HG02840 (cell line): ENCODE results near the gene NOBOX.
"Not testable (repeated sequence)": the region's sequence is repeated elsewhere in the genome, so short reads cannot be mapped to it uniquely, and the experiment has no call there.

Source experiments
- ATAC-seq: cut with Tn5 transposase; IDR thresholded peaks from one replicate; pipeline ENCODE4 v1.9.1; 2021; ENCODE audit warnings: mild to moderate bottlenecking, moderate library complexity, moderate number of reproducible peaks; ENCODE audit not compliant: unreplicated experiment, low FRiP score

NOBOX gene

DNA sequence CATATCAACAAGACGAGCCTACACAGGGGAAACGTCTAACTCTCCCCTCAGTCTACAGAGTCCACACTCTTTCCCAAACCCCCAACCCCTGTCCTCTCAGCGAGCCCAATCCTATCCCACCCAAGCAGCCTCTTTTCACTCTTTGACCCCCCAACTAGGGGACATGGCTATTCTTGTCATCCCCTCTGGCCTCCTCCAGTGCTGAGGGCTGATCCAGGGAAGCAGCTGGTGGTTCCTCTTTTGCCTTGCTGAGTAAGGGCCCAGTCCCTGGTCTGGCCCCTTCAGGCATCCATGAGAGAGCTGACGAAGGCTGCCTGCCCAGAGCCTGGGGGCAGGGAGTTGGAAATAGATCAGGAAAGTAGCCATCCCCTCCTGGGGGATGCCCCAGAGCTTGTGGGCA is 6.4 kb downstream of the NOBOX start:
- no peak for ATAC-seq

DNA sequence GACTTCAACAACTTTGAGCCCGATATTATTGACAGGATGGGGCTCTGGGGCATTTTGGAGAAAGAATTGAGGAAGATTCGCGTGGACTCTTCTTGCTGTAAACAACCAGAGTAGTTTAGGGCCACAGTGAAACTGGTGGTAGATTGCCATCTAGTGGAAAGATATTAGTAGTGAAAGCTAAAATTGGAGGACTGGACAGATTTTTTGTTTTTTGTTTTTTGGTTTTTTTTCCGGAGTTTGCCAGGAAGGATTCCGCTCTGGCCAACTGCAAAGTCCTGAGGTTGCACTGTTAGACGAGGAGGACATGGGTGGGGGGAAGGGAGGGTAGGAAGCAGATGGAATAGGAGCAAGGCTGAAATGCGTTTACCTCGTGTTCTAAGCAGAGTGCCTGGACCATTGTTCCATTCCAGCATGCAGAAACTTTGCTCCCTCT is 11.7 kb downstream of the NOBOX start:
- ATAC-seq, result peak; percentile 75

DNA sequence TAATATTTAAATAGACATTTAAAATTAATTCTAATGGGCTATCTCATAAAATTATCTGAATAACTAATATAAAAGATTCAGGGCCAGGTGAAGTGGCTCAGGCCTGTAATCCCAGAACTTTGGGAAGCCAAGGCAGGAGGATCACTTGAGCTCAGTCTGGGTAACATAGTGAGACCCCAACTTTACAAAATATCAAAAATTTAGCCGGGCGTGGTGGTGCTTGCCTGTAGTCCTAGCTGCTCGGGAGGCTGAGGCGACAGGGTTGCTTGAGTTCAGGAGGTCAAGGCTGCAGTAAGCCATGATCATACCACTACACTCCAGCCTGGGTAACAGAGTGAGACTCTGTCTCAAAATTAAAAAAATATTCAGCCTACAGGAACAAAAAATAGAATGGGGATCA is 12.5 kb downstream of the NOBOX start:
- no peak for ATAC-seq

- no peak for ATAC-seq
Measured at GRCh38 chr7:144390481-144390880, 13.0 kb downstream of the NOBOX start.

- ATAC-seq, result no peak
Measured at GRCh38 chr7:144388950-144389349, 14.5 kb downstream of the NOBOX start.

GRCh38 chr7:144386741-144387140 is 16.8 kb downstream of the NOBOX start:
- ATAC-seq, result no peak

GRCh38 chr7:144384555-144385245 is 18.8 kb downstream of the NOBOX start:
- no peak for ATAC-seq

DNA sequence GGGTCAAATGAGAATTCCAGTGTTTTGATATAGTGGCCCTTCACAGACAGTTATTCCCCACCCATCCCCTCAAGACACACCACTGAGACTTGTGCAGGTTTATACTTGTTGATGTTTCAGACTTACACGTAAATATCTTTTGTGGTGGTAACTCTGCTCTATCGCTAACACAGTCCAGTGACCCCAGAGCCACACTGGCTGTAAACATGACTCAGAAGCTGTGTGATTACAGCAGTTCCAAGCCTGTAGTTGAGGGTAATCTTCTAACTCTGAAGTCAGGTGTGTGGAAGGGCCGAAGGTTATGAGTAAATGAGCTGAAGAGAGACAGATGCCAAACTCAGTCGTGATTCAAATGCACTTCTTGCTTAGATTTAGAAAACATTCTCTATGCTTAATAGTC is 19.4 kb downstream of the NOBOX start:
- no peak for ATAC-seq

DNA sequence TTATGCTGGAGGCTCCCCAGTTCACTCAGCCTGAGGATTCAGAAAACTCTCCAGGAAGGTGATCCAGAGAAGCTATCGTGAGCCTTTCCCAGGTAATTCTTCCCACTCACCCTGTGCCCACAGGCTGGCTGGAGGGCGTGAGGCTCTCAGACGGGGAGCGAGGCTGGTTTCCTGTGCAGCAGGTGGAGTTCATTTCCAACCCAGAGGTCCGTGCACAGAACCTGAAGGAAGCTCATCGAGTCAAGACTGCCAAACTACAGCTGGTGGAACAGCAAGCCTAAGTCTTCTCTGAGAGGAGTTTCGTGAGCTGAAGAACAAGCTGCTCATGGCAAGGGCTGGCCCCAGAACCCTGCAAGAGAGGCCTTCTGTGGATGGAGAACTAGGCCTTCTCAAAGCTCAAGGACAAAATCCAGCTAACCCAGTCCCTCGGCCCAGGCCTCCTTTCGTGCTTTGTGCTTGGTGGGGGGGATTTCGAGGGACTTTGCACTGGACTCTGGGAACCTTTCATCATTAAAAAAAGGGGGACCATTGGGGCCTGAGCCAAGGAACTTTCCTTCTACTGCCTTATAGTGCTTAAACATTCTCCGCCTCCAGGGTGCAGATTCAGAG is 23.6 kb downstream of the NOBOX start:
- ATAC-seq, result no peak

DNA sequence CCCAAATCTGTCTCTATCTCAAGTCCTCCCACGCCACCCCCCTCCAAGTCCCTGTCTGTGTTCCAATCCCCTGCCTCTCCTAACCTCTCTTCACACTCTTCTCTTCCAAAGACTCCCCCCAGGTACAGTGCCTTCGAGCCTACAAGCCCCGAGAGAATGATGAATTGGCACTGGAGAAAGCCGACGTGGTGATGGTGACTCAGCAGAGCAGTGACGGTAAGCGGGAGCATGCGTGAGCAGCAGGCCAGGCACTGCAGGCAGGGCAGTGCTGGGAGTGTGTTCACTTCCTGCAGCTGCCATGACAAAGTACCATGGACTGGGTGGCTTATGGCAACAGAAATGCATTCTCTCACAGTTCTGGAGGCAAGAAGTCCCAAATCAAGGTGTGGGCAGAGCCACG is 24.8 kb downstream of the NOBOX start:
- no peak for ATAC-seq

GRCh38 chr7:144369221-144369620 is 34.3 kb downstream of the NOBOX start:
- ATAC-seq, result not testable (repeated sequence)

GRCh38 chr7:144367250-144367649 is 36.2 kb downstream of the NOBOX start:
- not testable (repeated sequence) for ATAC-seq

GRCh38 chr7:144365523-144365922 is 38.0 kb downstream of the NOBOX start:
- ATAC-seq, result not testable (repeated sequence)

DNA sequence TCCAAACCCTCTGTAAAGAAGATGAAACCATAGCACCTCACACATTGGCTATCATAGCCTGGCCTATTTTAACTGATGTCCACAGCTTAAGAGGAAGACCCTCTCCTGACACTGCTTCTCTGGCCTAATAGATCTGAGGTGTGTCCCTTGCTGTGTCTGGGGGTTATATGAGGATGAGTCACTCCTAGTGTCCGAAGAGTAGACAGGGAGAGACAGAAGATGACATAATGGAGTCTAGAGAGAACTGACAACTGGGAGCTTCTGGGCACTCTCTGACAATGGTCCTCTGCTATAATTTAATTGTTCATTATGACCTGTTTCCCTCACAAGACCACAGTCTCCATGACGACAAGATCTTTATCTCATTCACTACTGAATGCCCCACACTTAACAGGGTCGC is 41.4 kb downstream of the NOBOX start:
- not testable (repeated sequence) for ATAC-seq

GRCh38 chr7:144356860-144357259 is 46.6 kb downstream of the NOBOX start:
- ATAC-seq, result not testable (repeated sequence)

DNA sequence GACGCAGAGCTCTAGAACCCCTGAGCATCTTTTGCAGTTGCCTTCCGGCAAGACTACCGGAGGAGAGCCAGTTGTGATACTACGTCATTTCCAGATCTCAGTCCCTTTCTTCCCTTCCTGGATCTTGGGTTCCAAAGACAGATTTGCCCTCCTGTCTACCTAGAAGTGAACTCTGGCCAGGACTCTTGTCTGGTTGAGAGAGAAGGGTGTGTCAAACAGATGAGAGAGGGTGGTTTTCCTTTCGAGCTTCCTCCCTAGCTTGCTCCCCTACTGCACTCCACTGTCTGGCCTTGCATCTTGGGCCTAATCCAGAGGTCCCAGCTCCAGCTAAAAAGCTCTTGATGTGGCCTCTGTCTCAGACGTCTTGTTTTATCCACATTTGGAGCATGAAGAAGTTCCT is 47.3 kb downstream of the NOBOX start:
- ATAC-seq, result not testable (repeated sequence)

DNA sequence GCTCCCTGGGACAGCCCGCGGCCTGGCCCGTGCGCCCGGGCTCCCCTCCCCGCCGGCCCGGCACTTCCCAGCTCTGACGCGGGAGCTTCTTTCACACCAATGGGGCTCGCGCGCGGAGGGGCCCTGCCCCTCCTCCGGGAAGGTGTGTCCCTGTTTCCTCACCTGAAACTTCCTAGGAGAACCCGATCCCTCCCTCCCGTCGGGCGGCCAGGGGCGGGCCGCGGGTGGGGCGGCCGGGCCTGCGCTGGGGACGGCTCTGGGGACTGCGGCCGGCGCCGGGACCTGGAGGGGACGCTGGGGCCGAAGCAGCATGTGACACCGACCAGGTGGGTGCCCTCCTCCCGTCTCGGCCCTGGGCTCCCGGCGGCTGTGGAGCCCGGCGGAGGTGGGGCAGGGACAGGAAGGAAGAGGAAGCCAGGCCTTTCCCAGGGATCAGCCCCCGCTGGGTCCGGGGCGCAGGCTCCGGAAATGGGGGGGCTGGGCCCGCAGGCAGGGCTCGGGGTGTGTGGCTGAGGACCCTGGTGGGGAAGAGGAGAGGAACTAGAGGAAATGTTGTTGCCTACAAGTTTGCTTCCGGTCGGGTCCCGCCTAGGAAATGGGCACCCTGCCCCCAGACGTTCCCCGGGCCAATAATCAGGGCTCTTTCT is 48.2 kb downstream of the NOBOX start, which contains the start of gene ARHGEF5:
Gene ARHGEF5 (plus strand): TSS at position 227 of the 647 bp plus-strand sequence. CDS start 7,268 bp downstream, outside the sequence.
- ATAC-seq, result peak; percentile 81

- not testable (repeated sequence) for ATAC-seq
Measured at GRCh38 chr7:144351667-144352066, 51.8 kb downstream of the NOBOX start.

GRCh38 chr7:144348625-144349024 is 54.9 kb downstream of the NOBOX start:
- ATAC-seq, result not testable (repeated sequence)
